Karpas-422 (cell line): ENCODE results near the gene GRK6. TPM values are rescaled to one million over a fixed set of nuclear protein-coding genes. Genes with fewer than 3 reads are reported as not detected.

ENCODE experiments used
- DNase-seq: peaks from one replicate; pipeline ENCODE4 v3.0.0-alpha.2; 2015
- H2AFZ ChIP-seq: fragments of 200-600 bp; sonication (generic); 2 replicates; pipeline ENCODE4 v1.6.1; 2014; ENCODE audit warnings: antibody characterized with exemption, low read length, mixed read lengths
- H3K27ac ChIP-seq: fragments of 200-600 bp; sonication (generic); 2 replicates; pipeline ENCODE4 v1.5.1; 2014; ENCODE audit warnings: mild to moderate bottlenecking, low read length, moderate library complexity
- H3K27me3 ChIP-seq: fragments of 200-600 bp; sonication (generic); 2 replicates; pipeline ENCODE4 v1.6.1; 2014; ENCODE audit warnings: low read length, mixed read lengths
- H3K36me3 ChIP-seq: fragments of 200-600 bp; sonication (generic); 2 replicates; pipeline ENCODE4 v1.6.1; 2014; ENCODE audit warnings: low read length, mixed read lengths; ENCODE audit not compliant: insufficient read depth
- H3K4me1 ChIP-seq: fragments of 200-600 bp; sonication (generic); 2 replicates; pipeline ENCODE4 v1.6.1; 2014; ENCODE audit warnings: mild to moderate bottlenecking, low read length, mixed read lengths
- H3K4me2 ChIP-seq: fragments of 200-600 bp; sonication (generic); 2 replicates; pipeline ENCODE4 v1.6.1; 2014; ENCODE audit warnings: low read length, low read depth, mild to moderate bottlenecking; ENCODE audit not compliant: poor library complexity, severe bottlenecking
- H3K4me3 ChIP-seq: fragments of 200-600 bp; sonication (generic); 2 replicates; pipeline ENCODE4 v1.5.1; 2014; ENCODE audit warnings: mild to moderate bottlenecking, antibody characterized with exemption, low read length, mixed read lengths
- H3K79me2 ChIP-seq: fragments of 200-600 bp; sonication (generic); 2 replicates; pipeline ENCODE4 v1.6.1; 2014; ENCODE audit warnings: mild to moderate bottlenecking, low read length, mixed read lengths
- H3K9ac ChIP-seq: fragments of 200-600 bp; sonication (generic); 2 replicates; pipeline ENCODE4 v1.6.0; 2014; ENCODE audit warnings: low read length
- H3K9me2 ChIP-seq: fragments of 200-600 bp; sonication (generic), shearing (Covaris generic); replicated peaks from 2 replicates; pipeline ENCODE4 v1.6.0; 2014; ENCODE audit warnings: mild to moderate bottlenecking, low read length, moderate library complexity; ENCODE audit not compliant: insufficient read depth
- H3K9me3 ChIP-seq: fragments of 300-700, 200-600 bp; sonication (generic); 2 replicates; pipeline ENCODE4 v1.6.1; 2014; ENCODE audit warnings: low read length, mixed read lengths
- H4K20me1 ChIP-seq: fragments of 200-600 bp; sonication (generic); 2 replicates; pipeline ENCODE4 v1.6.1; 2014; ENCODE audit warnings: mild to moderate bottlenecking, antibody characterized with exemption, low read length, low read depth; ENCODE audit not compliant: insufficient read depth
- total RNA-seq: library from RNA; depleted of rRNA; stranded (reverse); fragments of >200 nt; shearing (Covaris generic); gene quantifications from 2 replicates; pipeline ENCODE4 v1.2.3, GENCODE V29; 2014; ENCODE audit warnings: low replicate concordance; rRNA removed

The GRK6 gene
- total RNA-seq, 1 experiment from 2014 or later = 45.5 TPM

DNA sequence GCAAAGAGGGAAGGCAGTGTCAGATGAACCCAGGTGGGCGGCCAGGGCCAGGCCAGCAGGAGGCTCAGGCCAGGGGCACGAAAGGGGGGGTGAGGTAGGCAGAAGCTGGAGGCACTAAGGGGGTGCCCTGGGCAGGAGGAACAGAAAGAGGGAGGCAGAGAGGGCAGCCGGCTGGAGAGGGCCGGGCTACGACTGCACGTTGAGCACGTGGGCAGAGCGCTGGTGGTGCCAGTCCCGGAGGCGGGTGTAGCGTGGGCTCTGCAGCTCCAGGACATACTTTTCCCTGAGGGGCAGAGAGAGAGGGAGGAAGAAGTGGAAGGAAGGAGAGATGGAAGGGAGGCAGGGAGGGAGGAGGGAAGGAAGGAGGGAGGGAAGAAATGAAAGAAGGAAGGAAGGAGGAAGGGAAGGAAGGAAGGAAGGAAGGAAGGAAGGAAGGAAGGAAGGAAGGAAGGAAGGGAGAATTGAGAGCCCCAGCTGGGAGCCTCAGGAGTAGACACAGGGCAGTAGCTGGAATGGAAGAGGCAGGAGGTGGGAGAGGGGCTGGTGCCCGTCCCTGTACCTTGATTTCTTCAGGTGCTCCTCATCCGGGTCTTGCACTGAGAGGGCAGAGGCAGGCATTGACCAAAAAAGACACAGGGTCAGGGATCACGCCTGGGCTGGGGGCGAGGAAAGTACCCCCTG lies 64.0 kb downstream of the GRK6 start:
- Histone ChIP-seq H2AFZ (no peak overlapping the region), H3K79me2 (no peaks in the 10 kb centered on the region), H3K4me3 (no peak overlapping the region), H3K9me3 (no peaks in the 10 kb centered on the region), H3K36me3 (peaks cover 16% of the 10 kb centered on the region), H4K20me1 (no peaks in the 10 kb centered on the region), H3K9me2 (no peaks in the 10 kb centered on the region), H3K4me1 (peaks cover 42% of the 10 kb centered on the region), H3K27ac (peak overlapping the region; percentile 56), H3K27me3 (no peaks in the 10 kb centered on the region), H3K9ac (peak overlapping the region; percentile 21), H3K4me2 (peak overlapping the region; percentile 35)
- no peak for DNase-seq

DNA sequence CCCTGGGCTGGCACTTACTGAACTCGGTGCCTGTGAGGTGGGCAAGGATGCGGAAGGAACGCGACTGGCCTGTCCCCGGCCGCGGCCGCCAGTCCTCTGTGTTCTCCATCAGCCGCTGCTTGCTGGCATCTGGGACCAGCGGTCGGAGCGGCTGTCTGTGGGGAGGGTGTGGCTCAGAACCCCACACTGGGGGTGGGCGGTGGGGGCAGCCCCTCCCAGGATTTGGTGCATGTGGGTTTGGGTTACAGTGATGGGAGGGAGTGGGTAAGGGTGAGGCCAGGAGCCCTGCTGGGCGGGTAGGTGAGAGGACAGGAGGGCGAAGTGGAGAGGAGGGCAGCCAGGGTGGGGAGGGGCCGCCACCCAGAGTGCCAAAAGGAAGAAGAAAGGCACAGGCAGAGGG lies 64.5 kb downstream of the GRK6 start:
- Histone ChIP-seq H3K4me3 (no peak overlapping the region), H3K4me1 (peaks cover 48% of the 10 kb centered on the region), H2AFZ (no peak overlapping the region), H3K36me3 (peaks cover 16% of the 10 kb centered on the region), H4K20me1 (0 out of 2 replicates have a peak, but pooled peaks cover 2% of the 10 kb centered on the region), H3K27me3 (no peaks in the 10 kb centered on the region), H3K9me2 (no peaks in the 10 kb centered on the region), H3K27ac (no peak overlapping the region), H3K4me2 (peak overlapping the region; percentile 35), H3K79me2 (peaks cover 3% of the 10 kb centered on the region), H3K9me3 (no peaks in the 10 kb centered on the region), H3K9ac (peak overlapping the region; percentile 21)
- DNase-seq = no peak

DNA sequence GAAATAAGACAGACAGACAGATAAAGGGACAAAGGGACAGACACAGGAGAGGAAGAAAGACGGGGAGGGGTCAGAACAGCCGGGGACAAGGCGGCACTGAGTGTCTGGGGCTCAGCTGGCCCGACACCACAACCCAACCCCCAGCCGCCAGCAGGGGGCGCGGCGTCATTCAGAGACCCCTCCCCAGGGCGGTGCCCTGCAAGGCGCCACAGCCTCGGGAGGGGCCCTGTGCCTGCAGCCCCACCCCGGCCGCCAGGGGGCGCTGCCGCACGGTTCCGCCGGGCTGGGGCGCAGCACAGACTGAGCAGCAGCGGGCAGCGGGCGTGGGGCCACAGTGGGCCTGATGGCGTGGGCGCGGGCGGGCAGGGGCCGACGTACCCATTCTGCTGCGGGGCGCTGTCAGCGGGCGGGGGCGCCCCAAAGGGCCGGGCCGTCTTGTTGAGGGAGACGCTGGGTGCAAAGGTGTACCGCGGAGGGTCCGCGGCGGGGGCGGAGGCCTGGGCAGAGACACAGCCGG lies 65.0 kb downstream of the GRK6 start:
- H3K27ac ChIP-seq = no peak overlapping the region
- no peaks in the 10 kb centered on the region for H3K27me3 ChIP-seq
- H3K4me2 ChIP-seq = no peak overlapping the region
- no peak overlapping the region for H3K4me3 ChIP-seq
- H3K4me1 ChIP-seq = peaks cover 53% of the 10 kb centered on the region
- H3K9ac ChIP-seq = 0 out of 2 replicates have a peak overlapping the region, but pooled peaks have one; percentile 21
- DNase-seq = peak; percentile 91
- H3K9me3 ChIP-seq = no peaks in the 10 kb centered on the region
- H4K20me1 ChIP-seq = peaks cover 7% of the 10 kb centered on the region; the same call in 1 of the 2 replicates
- no peak overlapping the region for H2AFZ ChIP-seq
- peaks cover 16% of the 10 kb centered on the region for H3K36me3 ChIP-seq
- peaks cover 8% of the 10 kb centered on the region for H3K79me2 ChIP-seq
- H3K9me2 ChIP-seq = no peaks in the 10 kb centered on the region

DNA sequence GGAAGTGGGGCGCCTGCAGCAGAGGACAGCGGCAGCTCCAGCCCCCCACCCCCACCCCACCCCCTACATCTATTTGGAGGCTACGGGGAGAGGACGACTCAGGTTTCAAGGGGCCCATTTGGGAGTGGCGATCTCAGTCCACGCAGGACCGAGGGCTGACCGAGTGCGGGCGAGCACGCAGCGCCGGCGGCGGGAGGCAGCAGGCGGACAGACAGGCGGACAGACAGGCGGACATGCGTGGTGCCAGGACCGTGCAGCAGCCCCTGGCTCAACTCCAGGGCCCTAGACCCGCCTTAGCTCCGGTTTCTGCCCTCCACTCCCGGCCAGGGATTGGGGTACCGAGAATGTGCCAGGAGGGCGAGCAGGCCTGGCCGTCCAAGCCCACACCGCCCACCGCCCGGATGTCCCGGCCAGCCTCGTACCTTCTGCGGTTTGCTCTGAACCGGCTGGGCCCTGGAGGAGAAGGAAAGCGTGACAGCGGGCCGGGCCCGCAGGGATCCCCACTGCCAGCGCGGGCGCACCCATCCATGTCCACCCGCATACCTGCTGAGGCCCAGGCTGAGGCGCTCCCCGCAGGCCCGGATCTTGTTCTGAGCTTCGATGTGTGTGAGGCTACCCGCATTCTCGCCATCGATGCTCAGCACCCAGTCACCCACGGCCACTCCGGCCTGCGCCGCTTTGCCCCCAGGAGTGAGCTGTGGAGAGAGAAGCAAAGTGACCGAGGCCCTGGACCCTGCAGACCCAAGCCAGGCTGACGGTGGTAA lies 65.7 kb downstream of the GRK6 start:
- peaks cover 10% of the 10 kb centered on the region for H3K79me2 ChIP-seq
- H3K36me3 ChIP-seq = peaks cover 15% of the 10 kb centered on the region
- no peak overlapping the region for H3K9ac ChIP-seq
- DNase-seq = no peak
- H3K27me3 ChIP-seq = no peaks in the 10 kb centered on the region
- peaks cover 8% of the 10 kb centered on the region; the same call in 1 of the 2 replicates for H4K20me1 ChIP-seq
- no peak overlapping the region for H3K4me2 ChIP-seq
- no peaks in the 10 kb centered on the region for H3K9me3 ChIP-seq
- no peak overlapping the region for H2AFZ ChIP-seq
- H3K4me1 ChIP-seq = peaks cover 54% of the 10 kb centered on the region
- no peak overlapping the region for H3K27ac ChIP-seq
- H3K9me2 ChIP-seq = no peaks in the 10 kb centered on the region
- no peak overlapping the region for H3K4me3 ChIP-seq

Other genes starting within 250 kb of the GRK6 start
- gene RAB24, start 123.0 kb upstream of the GRK6 start, total RNA-seq = 11.4 and 30.2 TPM in 2 replicates
- 112 and 189 TPM in 2 replicates for gene PRELID1, start 122.9 kb upstream of the GRK6 start, total RNA-seq
- 12.6 and 18.3 TPM in 2 replicates for gene MXD3, start 114.8 kb upstream of the GRK6 start, total RNA-seq
- 116 and 256 TPM in 2 replicates for gene LMAN2, start 75.0 kb upstream of the GRK6 start, total RNA-seq
- gene RGS14, start 68.8 kb upstream of the GRK6 start, total RNA-seq = 22.6 and 70.8 TPM in 2 replicates
- gene SLC34A1, start 42.2 kb upstream of the GRK6 start, total RNA-seq = not detected in 2 replicates
- not detected in 2 replicates for gene PFN3, start 26.0 kb upstream of the GRK6 start, total RNA-seq
- gene F12, start 17.1 kb upstream of the GRK6 start, total RNA-seq = 6.0 and 6.5 TPM in 2 replicates
- gene PRR7, start 20.1 kb downstream of the GRK6 start, total RNA-seq = 26.8 and 59.4 TPM in 2 replicates
- 29.1 and 72.7 TPM in 2 replicates for gene DBN1, start 47.0 kb downstream of the GRK6 start, total RNA-seq
- 53.6 and 138 TPM in 2 replicates for gene PDLIM7, start 70.9 kb downstream of the GRK6 start, total RNA-seq
- 138 and 188 TPM in 2 replicates for gene DOK3, start 83.2 kb downstream of the GRK6 start, total RNA-seq
- gene DDX41, start 90.3 kb downstream of the GRK6 start, total RNA-seq = 104 and 195 TPM in 2 replicates
- gene FAM193B, start 127.9 kb downstream of the GRK6 start, total RNA-seq = 48.3 and 59.6 TPM in 2 replicates
- 33.2 and 69.3 TPM in 2 replicates for gene TMED9, start 165.5 kb downstream of the GRK6 start, total RNA-seq
- 24.8 and 42.2 TPM in 2 replicates for gene B4GALT7, start 173.5 kb downstream of the GRK6 start, total RNA-seq